Activated gamma-delta T cell (primary cell): ENCODE measurements around the gene LGALS4.
"Not testable (repeated sequence)": the region's sequence is repeated elsewhere in the genome, so short reads cannot be mapped to it uniquely, and the experiment has no call there.

Source experiments
- DNase-seq: peaks from one replicate; lab custom pipeline; 2025; lab: John Stamatoyannopoulos, UW

Gene LGALS4

DNA sequence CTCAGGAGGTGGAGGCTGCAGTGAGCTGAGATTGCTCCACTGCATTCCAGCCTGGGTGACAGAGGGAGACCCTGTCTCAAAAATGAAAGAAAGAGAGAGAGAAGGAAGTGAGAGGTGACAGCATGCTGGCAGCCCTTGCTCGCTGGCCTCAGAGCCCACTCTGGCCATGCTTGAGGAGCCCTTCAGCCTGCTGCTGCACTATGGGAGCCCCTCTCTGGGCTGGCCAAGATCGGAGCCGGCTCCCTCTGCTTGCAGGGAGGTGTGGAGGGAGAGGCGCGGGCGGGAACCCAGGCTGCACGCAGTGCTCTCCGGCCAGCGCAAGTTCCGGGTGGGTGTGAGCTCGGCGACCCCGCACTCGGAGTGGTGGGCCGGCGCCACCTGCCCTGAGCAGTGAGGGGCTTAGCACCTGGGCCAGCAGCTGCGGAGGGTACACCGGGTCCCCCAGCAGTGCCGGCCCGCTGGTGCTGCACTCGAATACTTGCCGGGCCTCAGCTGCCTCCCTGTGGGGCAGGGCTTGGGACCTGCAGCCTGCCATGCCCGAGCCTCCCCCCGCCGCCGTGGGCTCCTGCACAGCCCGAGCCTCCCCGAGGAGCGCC lies 8.6 kb upstream of the LGALS4 start:
- not testable (repeated sequence) for DNase-seq

DNA sequence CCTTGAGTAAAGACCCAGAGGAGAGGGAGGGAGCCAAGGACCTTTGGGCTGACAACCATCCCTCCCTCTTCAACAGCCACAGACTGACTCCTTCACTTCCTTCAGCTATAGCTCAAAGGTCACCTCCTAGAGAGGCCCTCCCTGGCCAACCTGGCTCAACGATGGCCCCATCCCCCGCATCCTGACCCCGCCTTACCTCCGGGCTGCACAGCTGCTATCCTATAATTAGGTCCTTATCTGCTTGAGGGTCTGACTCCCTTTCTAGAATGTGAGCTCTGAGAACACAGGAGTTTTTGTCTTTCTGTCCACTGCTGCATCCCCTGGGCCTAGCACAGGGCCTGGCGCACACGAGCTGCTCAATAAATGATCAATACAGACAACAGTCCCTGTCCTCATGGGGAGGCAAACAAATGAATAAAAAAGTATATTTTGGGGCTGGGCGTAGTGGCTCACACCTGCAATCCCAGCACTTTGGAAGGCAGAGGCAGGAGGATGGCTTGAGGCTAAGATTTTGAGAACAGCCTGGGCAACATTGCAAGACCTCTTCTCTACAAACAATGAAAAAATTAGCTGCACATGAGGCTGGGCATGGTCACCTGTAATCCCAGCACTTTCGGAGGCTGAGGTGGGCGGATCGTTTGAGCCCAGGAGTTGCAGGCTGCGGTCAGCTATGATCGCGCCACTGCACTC lies 6.6 kb upstream of the LGALS4 start:
- no peak for DNase-seq

DNA sequence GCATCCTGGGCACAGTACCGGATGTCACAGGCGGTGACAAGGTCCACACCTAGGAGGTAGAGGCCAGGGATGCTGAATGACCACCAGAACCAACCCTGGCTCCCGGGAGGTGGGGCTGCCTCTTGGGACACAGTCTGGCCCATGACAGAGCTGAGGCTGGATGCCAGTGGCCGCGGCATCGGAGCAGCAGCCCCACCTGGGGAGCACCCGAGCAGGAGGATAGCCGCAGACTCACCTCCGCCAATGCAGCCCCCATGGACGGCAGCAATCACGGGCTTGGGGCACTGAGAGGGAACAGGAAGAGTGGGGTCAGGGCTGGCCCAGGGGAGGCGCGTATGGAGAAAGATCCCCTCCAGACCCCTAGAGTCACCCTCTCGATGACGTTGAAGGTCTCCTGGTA lies 4.3 kb upstream of the LGALS4 start:
- DNase-seq, result no peak

DNA sequence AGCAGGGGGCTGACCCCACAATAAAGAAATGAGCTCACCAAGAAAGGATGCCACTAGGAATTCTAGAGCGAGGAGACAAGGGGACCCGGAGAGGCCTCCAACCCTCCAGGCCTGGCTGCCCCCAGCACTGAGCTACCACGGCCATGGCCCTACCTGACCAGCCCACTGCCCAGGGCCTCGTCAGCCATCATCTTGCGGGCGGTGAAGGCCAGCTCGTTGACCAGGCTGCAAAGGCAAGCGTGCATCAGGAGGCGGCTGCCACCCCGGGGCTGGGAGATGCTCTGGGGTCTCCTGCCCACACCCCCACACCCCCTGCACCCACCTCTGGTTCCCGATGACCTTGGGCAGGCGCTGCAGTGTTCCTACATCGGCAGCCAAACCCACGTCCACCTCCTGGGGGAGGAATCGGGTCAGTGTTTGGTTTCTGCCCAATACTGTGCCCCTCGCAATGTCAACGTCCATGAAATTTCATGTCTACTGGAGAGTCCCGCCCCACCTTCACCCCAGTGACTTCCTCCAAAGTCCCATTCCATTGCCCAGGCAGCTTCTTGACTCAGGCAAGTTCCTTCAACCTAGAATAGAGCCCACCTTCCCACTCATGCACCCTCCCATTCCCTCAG lies 3.5 kb upstream of the LGALS4 start:
- no peak for DNase-seq

DNA sequence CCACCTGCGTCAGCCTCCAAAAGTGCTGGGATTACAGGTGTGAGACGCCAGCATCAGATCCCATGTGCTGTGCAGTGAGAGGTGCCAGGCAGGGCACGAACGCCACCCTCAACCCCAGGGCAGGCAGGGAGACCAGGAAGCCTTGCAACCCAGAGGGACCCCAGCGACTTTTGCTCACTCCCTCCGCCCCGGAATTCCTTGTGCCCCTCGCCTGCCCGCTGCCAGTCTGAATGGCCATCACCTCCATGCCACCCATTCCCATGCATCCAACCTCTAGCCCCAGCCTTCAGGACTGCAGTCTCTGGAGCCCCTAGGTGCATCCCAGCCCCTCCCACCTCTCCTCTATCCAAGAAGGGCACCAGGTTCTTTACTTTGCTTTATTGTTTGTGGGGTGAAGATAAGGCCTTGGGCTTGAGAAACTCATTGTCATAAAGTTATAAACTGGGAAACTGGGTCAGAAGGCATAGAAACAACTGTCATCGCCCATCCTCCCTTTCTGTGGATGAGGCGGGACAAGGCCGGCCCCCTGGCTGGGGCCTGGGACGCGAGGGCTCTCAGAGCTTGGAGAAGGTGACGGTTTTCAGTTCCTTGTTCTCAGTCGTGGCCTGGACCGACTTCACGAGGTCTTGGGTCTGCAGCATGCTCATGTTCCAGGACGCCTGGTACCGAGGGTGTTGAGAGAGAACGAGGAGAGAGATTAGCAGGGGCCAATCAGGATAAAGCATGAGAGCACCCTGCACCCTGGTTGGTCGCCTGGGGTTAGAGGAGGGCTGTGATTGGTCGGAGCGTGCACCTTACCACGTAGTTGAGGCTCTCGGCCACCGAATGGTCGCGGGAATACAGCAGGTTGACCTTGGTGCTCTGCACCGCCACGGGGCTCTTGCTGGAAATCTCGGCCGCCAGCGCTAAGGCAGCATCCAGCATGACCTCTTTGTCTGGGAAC lies 2.6 kb upstream of the LGALS4 start:
- no peak for DNase-seq

DNA sequence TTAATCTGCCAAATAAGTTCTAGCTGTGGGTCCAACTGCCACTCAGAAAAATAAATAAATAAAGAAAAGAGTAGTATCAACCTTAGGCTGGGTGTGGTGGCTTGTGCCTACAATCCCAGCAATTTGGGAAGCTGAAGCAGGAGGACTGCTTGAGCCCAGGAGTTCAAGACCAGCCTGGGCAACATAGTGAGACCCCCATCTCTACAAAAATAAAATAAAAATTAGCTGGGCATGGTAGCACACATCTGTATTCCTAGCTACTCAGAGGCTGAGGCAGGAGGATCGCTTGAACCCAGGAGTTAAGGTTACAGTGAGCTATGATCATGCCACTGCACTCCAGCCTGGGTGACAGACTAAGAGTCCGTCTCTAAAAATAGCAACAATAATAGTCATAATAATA lies 1.2 kb upstream of the LGALS4 start:
- not testable (repeated sequence) for DNase-seq

DNA sequence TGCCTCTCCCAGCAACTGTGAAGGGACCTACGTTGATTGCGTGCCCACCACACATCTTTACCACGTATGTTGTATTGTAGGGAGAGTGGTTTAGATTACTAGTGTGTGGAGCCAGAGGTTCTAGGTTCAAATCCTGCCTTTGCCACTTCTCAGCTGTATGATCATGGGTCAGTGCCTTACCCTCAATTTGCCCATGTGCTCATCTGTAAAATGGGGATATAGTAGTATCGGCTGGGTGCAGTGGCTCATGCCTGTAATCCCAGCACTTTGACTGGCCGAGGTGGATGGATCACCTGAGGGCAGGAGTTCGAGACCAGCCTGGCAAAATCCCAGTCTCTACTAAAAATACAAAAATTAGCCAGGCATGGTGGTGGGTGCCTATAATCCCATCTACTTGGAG lies 578 bp upstream of the LGALS4 start:
- no peak for DNase-seq

DNA sequence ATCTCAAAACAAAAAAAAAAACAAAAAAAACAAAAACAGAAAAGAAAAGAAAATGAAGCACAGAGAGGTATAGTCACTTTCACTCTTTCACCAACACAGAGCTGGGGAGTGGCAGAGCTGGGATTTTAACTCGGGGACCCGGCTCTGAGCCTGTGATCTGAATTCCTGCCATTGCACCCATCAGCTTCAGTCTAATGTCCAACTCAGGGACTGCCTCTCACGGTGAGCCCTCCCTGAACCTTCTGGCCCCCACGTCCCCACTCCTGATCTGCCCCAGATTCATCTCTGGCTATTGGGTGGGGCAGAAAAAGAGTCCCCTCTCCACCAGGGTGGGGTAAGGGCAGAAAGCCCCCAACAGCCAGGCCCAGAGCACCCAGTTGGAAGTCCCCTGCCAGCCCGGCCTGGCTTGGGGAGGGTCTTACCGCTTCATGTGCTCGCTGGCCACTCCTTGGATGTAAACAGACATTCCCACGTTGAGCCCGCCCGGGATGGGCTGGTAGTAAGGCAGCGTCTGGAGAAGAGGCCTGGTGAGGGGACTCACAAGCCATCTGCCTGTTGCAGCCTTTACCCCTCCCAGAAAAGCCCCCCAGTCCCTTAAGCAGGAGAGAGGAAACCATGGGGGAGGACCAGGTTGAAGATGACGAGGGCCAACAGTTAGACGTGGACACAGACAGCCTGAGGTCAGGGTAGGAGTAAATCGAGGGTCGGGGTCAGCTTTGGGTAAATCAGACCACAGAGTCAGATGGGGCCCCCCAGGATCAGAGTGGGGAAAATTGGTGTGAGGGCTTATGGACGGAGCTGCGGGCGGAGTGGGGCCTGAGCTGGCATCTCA lies 520 bp downstream of the LGALS4 start:
- DNase-seq, result no peak

DNA sequence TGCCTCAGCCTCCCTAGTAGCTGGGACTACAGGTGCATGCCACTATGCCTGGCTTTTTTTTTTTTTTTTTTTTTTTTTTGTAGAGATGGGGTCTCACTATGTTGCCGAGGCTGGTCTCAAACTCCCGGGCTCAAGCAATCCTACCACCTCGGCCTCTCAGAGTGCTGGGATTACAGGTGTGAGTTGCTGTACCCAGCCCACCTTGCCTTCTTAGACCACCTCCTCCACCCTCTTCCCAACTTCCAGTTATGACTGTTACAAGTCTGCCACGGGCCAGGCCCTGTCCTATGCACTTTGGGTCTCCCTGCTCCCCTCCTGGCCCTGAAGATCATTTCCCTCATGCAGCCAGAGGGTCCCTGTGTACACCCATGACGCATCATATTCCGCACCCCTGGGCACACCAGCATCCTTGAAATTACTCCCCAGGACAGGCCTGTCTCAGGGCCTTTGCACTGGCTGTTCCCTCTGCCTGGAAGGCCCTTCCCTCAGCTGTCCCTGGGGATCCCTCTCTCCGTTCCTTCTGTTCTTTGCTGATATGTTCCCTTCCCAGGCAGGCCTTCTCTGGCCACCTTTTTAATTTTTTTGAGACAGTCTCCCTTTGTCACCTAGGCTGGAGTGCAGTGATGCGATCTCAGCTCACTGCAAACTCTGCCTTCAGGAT lies 3.0 kb downstream of the LGALS4 start:
- DNase-seq, result no peak

DNA sequence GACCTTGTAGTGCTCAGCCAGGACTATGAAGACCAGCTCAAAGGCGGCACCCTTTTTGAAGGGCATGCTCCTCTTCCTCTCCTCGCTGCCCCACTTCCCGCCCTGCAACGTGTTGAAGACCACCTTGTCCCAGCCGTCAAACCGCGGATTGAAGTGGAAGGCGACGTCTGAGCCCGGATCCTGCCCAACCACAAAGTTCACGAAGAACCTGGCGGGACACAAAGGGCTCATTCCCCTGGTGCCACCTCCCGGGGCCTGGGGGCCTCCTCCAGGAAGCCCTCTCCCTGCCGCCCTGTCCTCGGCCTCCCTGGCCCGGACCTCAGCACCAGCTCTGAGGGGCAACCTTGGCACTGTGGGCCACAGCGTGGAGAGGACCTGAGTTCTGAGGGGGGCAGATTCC lies 4.0 kb downstream of the LGALS4 start:
- DNase-seq, result no peak

DNA sequence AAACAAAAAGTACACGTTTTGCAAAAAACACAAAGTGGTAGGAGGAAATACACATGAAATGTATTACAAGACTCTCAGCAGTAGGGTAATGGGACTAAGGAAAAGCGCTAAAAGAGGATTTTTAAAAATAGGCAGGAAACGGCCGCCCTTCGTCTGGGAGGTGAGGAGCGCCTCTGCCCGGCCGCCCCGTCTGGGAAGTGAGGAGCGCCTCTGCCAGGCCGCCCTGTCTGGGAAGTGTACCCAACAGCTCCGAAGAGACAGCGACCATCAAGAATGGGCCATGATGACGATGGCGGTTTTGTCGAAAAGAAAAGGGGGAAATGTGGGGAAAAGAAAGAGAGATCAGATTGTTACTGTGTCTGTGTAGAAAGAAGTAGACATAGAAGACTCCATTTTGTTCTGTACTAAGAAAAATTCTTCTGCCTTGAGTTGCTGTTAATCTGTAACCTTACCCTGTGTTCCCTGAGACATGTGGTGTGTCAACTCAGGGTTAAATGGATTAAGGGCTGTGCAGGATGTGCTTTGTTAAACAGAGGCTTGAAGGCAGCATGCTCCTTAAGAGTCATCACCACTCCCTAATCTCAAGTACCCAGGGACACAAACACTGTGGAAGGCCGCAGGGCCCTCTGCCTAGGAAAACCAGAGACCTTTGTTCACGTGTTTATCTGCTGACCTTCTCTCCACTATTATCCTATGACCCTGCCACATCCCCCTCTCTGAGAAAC lies 5.2 kb downstream of the LGALS4 start:
- not testable (repeated sequence) for DNase-seq

DNA sequence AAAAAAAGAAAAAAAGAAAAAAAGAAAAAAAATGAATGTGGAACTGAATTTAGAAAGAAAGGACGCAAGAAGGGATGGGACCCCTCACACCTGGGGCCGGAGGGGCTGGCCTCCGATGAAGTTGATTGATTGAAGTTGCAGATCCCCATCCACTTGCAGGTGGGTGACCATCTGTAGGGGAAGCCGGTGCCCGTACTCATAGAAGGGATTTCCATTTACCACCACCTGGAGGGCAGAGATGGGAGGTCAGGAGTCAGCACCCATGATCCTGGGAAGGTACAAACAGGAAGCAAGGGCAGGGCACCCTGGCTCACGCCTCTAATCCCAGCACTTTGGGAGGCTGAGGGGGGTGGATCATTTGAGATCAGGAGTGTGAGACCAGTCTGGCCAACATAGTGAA lies 6.4 kb downstream of the LGALS4 start:
- DNase-seq, result no peak

DNA sequence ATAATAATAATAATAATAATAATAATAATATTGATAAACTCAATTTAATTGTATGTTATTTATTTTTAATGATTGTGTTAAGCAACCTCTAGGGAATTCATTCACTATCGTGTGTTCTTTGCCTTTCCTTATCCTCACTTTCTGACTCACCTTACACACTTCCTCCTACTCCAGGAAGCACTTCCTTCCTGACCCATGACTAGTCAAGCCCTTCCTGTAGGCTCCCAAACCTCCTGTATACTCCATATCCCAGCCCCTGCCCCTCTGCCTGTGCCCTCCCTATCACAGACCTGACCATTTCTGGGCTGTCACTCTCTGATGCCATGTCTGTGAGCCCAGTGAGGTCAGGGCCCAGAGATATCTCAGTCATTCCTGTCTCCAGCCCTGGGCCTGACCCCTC lies 7.6 kb downstream of the LGALS4 start:
- DNase-seq, result no peak

GRCh38 chr19:38803543-38803942 lies 9.2 kb downstream of the LGALS4 start:
- no peak for DNase-seq

DNA sequence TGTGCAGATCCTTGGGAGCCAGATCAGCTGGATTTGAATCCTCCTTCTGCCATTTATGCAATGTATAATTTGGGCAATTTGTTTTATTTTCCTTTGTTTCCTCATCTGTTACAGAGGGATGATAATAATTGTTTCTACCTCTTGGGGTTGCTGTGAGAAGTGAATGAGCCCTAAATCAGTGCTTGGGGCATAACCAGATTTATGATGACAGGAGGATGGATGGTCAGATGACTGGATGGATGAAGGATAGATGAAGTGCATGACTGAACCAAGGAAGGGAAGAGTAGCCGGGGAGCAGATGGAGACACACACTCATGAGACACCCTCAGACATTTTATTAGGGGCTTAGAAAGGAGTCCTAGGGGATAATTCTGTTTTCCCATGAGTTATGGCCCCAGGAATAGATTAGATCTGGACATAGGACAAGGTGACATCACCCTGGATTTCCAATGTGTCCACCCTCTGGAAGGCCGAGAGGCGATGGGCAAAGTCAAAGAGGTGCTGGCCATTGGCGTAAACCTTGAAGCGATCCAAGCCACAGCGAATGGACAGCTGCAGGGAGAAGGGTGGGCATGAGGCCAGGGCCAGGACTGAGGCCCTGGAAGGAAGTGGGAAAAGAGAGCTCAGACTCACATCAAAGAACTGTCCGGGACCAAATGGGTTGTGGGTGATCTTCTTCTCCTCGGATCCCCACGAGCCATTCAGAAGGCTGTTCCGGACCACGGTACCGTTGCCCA lies 11.2 kb downstream of the LGALS4 start:
- DNase-seq, result no peak

GRCh38 chr19:38800577-38801347 lies 12.0 kb downstream of the LGALS4 start:
- no peak for DNase-seq

DNA sequence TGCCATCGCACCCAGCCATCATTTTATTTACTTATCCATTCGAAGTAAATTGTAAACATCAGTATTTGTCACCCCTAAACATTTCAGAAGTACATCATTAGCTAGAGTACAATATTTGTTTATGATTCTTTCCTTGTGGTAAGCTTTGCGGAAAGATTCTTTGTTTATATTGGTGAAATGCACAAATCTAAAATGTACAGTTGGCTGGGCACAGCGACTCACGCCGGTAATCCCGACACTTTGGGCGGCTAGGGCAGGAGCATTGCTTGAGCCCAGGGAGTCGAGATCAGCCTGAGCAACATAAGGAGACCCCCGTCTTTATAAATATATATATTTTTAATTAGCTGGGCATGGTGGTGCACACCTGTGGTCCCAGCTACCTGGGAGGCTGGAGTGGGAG lies 13.6 kb downstream of the LGALS4 start:
- no peak for DNase-seq

DNA sequence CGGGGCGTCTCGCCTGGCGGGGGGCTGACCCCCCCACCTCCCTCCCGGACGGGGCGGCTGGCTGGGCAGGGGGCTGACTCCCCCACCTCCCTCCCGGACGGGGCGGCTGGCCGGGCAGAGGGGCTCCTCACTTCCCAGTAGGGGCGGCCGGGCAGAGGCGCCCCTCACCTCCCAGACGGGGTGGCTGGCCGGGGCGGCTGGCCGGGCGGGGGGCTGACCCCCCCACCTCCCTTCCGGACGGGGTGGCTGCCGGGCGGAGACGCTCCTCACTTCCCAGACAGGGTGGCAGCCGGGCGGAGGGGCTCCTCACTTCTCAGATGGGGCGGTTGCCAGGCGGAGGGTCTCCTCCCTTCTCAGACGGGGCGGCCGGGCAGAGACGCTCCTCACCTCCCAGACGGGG lies 15.0 kb downstream of the LGALS4 start:
- DNase-seq, result not testable (repeated sequence)

DNA sequence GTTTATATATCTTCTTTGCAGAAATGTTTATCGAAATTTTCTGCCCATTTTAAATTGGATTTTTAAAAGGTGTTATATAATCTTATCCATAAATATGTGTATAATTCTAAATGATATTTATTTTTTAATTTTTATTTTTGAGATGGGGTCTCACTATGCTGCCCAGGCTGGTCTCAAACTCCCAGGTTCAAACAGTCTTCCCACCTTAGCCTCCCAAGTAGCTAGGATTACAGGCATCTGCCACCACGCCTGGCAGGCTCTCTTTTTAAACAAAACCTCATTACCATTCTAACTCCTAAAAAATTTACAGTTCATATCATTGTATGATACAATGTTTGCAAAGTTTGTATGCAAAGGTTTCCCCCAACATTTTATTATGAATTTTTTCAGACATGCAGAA lies 16.6 kb downstream of the LGALS4 start:
- DNase-seq, result no peak
